HG02588 (cell line): ENCODE data around the gene AMDHD2.

Experiments used
- ATAC-seq: cut with Tn5 transposase; IDR thresholded peaks from one replicate; pipeline ENCODE4 v1.9.1; 2021; ENCODE audit warnings: mild to moderate bottlenecking, moderate library complexity; ENCODE audit not compliant: unreplicated experiment

AMDHD2 gene

GRCh38 chr16:2515180-2515851 lies 4.9 kb upstream of the AMDHD2 start:
- ATAC-seq = no peak

- no peak for ATAC-seq
These were observed 3.6 kb upstream of the AMDHD2 start for GRCh38 chr16:2516391-2517240.

- ATAC-seq = no peak
These were observed 2.1 kb upstream of the AMDHD2 start for GRCh38 chr16:2517954-2518605.

GRCh38 chr16:2518823-2519710 lies 1.1 kb upstream of the AMDHD2 start:
- ATAC-seq = no peak

- no peak for ATAC-seq
These were observed 475 bp upstream of the AMDHD2 start for GRCh38 chr16:2519711-2520080.

- ATAC-seq = no peak
These were observed 787 bp downstream of the AMDHD2 start for GRCh38 chr16:2520784-2521531.

- ATAC-seq = no peak
These were observed 3.6 kb downstream of the AMDHD2 start for GRCh38 chr16:2523801-2524231.

- ATAC-seq = no peak
These were observed 4.3 kb downstream of the AMDHD2 start for GRCh38 chr16:2524339-2524938.

GRCh38 chr16:2526135-2526534 lies 6.0 kb downstream of the AMDHD2 start:
- no peak for ATAC-seq

GRCh38 chr16:2527071-2527783 lies 7.1 kb downstream of the AMDHD2 start:
- ATAC-seq = no peak

GRCh38 chr16:2527784-2528100 lies 7.6 kb downstream of the AMDHD2 start:
- no peak for ATAC-seq

GRCh38 chr16:2528161-2529060 lies 8.2 kb downstream of the AMDHD2 start:
- no peak for ATAC-seq

GRCh38 chr16:2529061-2529931 lies 9.1 kb downstream of the AMDHD2 start:
- no peak for ATAC-seq

- no peak for ATAC-seq
These were observed 9.9 kb downstream of the AMDHD2 start for GRCh38 chr16:2529961-2530628.

GRCh38 chr16:2530629-2531318 lies 10.6 kb downstream of the AMDHD2 start:
- ATAC-seq = no peak

GRCh38 chr16:2531371-2531695 lies 11.2 kb downstream of the AMDHD2 start, which contains the start of gene CEMP1:
TSS of gene CEMP1 (minus strand) at chr16:2531408. CDS start at chr16:2531073, 335 bp downstream.
- no peak for ATAC-seq
